Uterus (tissue), 2 donors: Measurements from ENCODE around the gene ASTN2.

ENCODE experiments used
- CTCF ChIP-seq, 4 experiments: fragments of 200-600 bp in 2 of 4; fragments of 450-650 bp in 2 of 4; sonication (generic) in 2 of 4; IDR thresholded peaks; one replicate each; pipeline ENCODE4 v1.5.1; 2016 to 2019; ENCODE audit warnings: antibody characterized with exemption in 4 of 4, mild to moderate bottlenecking in 2 of 4, moderate library complexity in 1 of 4
- POLR2A ChIP-seq, 2 donors: fragments of 450-650 bp; IDR thresholded peaks; one replicate each; pipeline ENCODE4 v1.6.1; 2016; ENCODE audit warnings: antibody characterized with exemption in 2 of 2, mild to moderate bottlenecking in 1 of 2, moderate library complexity in 1 of 2

- TF ChIP-seq CTCF (IDR thresholded peaks at IDR 0.05) = no peak
- TF ChIP-seq POLR2A (IDR thresholded peaks at IDR 0.05) = no peak
Observed at GRCh38 chr9:116437411-116438370, 977.2 kb downstream of the ASTN2 start.
